ENCODE data around the gene CDKAL1.

CDKAL1 gene

DNA sequence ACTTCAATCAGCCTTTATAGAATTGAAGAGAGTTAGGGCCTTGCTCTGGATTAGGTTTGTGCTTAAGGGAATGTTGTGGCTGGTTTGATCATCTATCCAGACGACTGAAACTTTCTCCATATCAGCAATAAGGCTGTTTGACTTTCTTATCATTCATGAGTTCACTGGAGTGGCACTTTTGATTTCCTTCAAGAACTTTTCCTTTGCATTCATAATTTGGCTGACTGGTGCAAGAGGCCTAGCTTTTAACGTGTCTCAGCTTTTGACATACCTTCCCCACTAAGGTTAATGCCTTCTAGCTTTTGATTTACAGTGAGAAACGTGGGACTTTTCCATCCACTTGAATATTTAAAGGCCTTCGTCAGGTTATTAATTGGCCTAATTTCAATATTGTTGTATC lies 461.8 kb downstream of the CDKAL1 start:
- H3K27ac ChIP-seq (ENCODE audit: poor library complexity, severe bottlenecking): no peak overlapping the region
- no peak for DNase-seq (ENCODE audit: low spot score)
- TF ChIP-seq, protein P1, sequence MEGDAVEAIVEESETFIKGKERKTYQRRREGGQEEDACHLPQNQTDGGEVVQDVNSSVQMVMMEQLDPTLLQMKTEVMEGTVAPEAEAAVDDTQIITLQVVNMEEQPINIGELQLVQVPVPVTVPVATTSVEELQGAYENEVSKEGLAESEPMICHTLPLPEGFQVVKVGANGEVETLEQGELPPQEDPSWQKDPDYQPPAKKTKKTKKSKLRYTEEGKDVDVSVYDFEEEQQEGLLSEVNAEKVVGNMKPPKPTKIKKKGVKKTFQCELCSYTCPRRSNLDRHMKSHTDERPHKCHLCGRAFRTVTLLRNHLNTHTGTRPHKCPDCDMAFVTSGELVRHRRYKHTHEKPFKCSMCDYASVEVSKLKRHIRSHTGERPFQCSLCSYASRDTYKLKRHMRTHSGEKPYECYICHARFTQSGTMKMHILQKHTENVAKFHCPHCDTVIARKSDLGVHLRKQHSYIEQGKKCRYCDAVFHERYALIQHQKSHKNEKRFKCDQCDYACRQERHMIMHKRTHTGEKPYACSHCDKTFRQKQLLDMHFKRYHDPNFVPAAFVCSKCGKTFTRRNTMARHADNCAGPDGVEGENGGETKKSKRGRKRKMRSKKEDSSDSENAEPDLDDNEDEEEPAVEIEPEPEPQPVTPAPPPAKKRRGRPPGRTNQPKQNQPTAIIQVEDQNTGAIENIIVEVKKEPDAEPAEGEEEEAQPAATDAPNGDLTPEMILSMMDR (IDR thresholded peaks at IDR 0.05; ENCODE audit: poor library complexity, severe bottlenecking): no peak
- H3K9me3 ChIP-seq (ENCODE audit: severe bottlenecking): no peaks in the 10 kb centered on the region
- no peaks in the 10 kb centered on the region for H3K27me3 ChIP-seq (ENCODE audit: insufficient read depth, poor library complexity, severe bottlenecking)
- no peak overlapping the region for H3K4me3 ChIP-seq (ENCODE audit: severe bottlenecking)
- no peak for ATAC-seq (ENCODE audit: low read depth)
- no peaks in the 10 kb centered on the region for H3K36me3 ChIP-seq (ENCODE audit: low read depth)
- H3K4me1 ChIP-seq (ENCODE audit: insufficient read depth, poor library complexity, severe bottlenecking): no peaks in the 10 kb centered on the region

DNA sequence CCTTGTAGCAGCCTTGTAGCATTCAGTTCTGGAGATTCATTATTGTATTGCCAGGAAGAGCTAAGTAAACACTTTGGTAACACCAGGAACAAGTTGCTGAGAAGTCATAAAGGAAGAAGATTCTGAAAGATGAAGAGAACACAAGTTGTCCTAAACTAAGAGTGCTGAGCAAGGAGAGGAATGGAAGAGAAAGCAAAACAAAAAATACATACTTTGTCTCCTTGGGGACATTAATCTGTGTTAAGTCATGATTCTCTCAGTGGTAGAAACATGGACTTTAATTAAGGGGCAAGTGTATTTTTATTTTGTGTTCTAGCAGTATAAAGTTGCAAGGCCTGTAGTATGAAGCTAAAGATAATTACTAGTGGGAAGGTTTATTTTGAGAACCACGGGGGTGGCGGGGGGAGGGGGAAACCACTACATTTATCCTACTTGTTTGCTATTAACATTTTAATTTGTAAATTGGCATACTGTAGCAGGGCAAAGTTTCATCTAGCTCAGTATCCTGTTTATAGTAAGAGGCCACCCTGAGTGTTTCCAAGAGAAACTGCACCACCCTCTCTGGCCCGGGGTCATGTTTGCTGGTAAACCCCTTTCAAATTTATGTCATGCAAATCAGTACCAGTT lies 463.0 kb downstream of the CDKAL1 start:
- no peak for ATAC-seq (ENCODE audit: low read depth)

DNA sequence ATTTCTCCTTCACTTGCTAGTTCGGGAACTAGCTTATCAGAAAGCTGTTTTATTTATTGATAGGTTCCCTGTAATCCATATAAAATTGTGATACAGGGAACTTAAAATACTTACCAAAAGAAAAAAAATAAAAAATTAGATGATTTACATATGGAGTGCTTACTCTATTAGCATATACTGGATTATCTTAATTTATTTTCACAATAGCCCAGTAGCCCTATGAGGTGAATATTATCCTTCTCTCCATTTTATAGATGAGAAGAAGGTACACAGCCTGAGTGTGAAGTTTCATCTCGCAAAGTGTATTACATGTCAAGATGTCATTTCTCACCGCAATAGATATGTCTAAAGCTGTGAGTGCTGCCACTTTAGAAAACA lies 463.5 kb downstream of the CDKAL1 start:
- Histone ChIP-seq H3K4me1 (ENCODE audit: insufficient read depth, poor library complexity, severe bottlenecking) (peaks cover 9% of the 10 kb centered on the region), H3K9me3 (ENCODE audit: severe bottlenecking) (no peaks in the 10 kb centered on the region), H3K4me3 (ENCODE audit: severe bottlenecking) (no peak overlapping the region), H3K27me3 (ENCODE audit: insufficient read depth, poor library complexity, severe bottlenecking) (no peaks in the 10 kb centered on the region), H3K36me3 (ENCODE audit: low read depth) (no peaks in the 10 kb centered on the region), H3K27ac (ENCODE audit: poor library complexity, severe bottlenecking) (no peak overlapping the region)
- DNase-seq (ENCODE audit: low spot score) (no peak), ATAC-seq (ENCODE audit: low read depth) (no peak)
- TF ChIP-seq, protein P1 (IDR thresholded peaks at IDR 0.05; ENCODE audit: poor library complexity, severe bottlenecking): no peak

More for the DNA sequence above, 463.0 kb downstream of the CDKAL1 start:
- no peak for DNase-seq (ENCODE audit: low spot score)
- Histone ChIP-seq H3K4me1 (ENCODE audit: insufficient read depth, poor library complexity, severe bottlenecking) (peaks cover 9% of the 10 kb centered on the region), H3K9me3 (ENCODE audit: severe bottlenecking) (no peaks in the 10 kb centered on the region), H3K36me3 (ENCODE audit: low read depth) (no peaks in the 10 kb centered on the region), H3K27ac (ENCODE audit: poor library complexity, severe bottlenecking) (no peak overlapping the region), H3K27me3 (ENCODE audit: insufficient read depth, poor library complexity, severe bottlenecking) (no peaks in the 10 kb centered on the region), H3K4me3 (ENCODE audit: severe bottlenecking) (no peak overlapping the region)
- TF ChIP-seq, protein P1 (IDR thresholded peaks at IDR 0.05; ENCODE audit: poor library complexity, severe bottlenecking): no peak

DNA sequence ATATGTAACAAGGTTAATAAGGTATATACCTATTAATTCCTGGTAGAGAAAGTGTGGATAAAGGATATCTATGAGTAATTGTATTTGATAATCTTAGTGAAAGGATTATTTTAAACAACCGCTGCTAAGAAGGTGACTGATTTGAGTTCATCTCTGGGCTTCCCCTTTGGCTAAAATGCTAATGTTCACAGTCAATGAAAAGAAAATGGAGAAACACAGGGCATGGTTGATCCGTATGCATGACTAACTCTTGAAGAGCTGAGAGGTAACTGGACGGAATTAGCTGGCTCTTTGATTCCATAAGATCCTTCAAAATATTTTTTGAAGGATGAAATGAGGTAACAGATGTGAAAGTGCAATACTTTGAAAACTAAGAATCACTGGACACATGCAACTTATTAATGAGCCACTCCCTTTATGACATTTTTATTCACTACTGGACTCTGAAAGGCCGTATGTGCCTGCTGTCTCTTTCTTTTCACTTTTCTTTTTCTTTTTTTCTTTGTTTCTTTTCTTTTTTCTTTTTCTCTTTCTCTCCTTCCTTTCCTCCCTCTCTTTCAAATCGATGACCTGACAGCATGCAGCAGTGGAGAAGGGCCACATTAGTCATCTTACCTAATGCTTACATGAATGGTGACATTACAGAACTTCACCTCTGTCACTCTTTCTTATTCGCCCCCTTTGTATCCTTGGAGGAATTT lies 464.6 kb downstream of the CDKAL1 start:
- no peak for ATAC-seq (ENCODE audit: low read depth)

More for the DNA sequence above, 464.6 kb downstream of the CDKAL1 start:
- Histone ChIP-seq H3K36me3 (ENCODE audit: low read depth) (no peaks in the 10 kb centered on the region), H3K4me3 (ENCODE audit: severe bottlenecking) (no peak overlapping the region), H3K4me1 (ENCODE audit: insufficient read depth, poor library complexity, severe bottlenecking) (peaks cover 20% of the 10 kb centered on the region), H3K27me3 (ENCODE audit: insufficient read depth, poor library complexity, severe bottlenecking) (no peaks in the 10 kb centered on the region), H3K9me3 (ENCODE audit: severe bottlenecking) (no peaks in the 10 kb centered on the region), H3K27ac (ENCODE audit: poor library complexity, severe bottlenecking) (no peak overlapping the region)
- DNase-seq (ENCODE audit: low spot score): no peak
- TF ChIP-seq, protein P1 (IDR thresholded peaks at IDR 0.05; ENCODE audit: poor library complexity, severe bottlenecking): no peak
